Measurements from ENCODE around the gene PHF21B.
"Not testable (repeated sequence)": the region's sequence is repeated elsewhere in the genome, so short reads cannot be mapped to it uniquely, and the experiment has no call there.

Gene PHF21B

DNA sequence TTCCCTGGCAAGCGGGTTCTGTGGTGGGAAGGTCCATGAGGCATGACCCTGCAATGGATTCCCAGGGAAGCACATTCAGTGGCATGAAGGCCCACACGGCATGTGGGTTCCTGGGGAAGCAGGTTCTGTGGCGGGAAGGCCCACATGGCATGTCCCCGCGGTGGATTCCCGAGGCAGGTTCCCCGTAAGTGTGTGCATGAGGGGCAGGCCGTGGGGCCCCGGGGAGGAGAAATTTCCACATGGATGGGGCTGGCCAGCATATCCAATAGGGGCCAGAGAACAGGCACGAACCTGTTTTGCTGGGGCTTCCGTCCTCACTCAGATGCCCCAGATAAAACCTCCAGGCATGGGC is 83.7 kb downstream of the PHF21B start:
- H3K36me3 Mint-ChIP-seq (ENCODE audit: low read depth): peaks cover 26% of the 10 kb centered on the region
- H3K4me1 Mint-ChIP-seq: peaks cover 15% of the 10 kb centered on the region
- H3K9me3 Mint-ChIP-seq: no peaks in the 10 kb centered on the region
- TF ChIP-seq, protein P1, sequence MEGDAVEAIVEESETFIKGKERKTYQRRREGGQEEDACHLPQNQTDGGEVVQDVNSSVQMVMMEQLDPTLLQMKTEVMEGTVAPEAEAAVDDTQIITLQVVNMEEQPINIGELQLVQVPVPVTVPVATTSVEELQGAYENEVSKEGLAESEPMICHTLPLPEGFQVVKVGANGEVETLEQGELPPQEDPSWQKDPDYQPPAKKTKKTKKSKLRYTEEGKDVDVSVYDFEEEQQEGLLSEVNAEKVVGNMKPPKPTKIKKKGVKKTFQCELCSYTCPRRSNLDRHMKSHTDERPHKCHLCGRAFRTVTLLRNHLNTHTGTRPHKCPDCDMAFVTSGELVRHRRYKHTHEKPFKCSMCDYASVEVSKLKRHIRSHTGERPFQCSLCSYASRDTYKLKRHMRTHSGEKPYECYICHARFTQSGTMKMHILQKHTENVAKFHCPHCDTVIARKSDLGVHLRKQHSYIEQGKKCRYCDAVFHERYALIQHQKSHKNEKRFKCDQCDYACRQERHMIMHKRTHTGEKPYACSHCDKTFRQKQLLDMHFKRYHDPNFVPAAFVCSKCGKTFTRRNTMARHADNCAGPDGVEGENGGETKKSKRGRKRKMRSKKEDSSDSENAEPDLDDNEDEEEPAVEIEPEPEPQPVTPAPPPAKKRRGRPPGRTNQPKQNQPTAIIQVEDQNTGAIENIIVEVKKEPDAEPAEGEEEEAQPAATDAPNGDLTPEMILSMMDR (IDR thresholded peaks at IDR 0.05; ENCODE audit: unreplicated experiment in 3 of 3): no peak
- H3K27me3 Mint-ChIP-seq (ENCODE audit: low read depth): no peaks in the 10 kb centered on the region
- no peak overlapping the region for H3K27ac Mint-ChIP-seq
- H3K4me3 Mint-ChIP-seq: no peak overlapping the region

DNA sequence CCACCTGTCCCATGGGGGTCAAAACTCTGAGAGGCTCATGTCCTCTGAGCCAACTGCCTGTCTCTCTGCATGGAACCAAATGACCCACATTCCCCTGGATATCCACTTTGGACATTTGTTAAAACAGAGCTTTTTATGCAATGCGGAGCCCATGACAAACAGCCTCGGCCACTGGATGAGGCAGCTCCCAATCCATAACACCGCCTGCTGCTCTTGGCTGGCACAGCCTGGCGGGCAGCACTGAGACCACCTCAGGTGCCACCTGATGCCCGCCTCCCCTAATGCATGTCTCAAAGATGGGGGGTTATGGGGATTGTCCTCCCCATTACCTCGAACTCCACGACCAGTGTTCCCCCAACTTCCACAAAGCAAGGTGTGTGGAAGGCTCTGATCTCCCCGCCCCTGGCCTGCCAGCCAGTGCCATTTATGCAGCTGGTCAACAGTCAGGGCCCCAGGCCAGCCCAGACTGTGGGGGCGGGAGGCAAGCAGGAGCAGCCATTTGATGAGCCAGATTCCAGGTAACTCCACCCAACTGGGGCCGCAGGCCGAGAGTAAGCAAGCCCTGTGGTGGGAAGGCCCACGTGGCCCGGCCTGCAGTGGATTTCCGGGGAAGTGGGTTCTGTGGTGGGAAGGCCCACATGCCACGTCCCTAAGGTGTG is 84.2 kb downstream of the PHF21B start:
- Mint-ChIP-seq H3K9me3 (no peaks in the 10 kb centered on the region), H3K27me3 (ENCODE audit: low read depth) (no peaks in the 10 kb centered on the region)

DNA sequence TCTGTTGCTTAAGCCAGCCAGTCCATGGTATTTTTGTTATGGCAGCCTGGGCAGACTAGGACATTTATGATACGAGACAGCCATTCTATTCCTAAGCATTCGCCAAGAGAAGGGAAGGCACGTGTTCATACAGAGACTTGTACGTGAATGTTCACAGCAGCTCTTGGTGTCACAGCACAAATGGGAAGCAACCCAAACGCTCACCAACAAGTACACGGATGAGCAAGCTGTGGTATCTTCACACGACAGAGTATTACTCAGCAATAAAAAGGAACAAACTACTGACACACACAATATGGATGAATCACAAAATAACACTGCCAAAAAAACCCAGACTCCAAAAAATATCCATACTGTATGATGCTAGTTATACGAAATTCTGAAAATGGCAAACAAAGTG is 85.1 kb downstream of the PHF21B start:
- no peaks in the 10 kb centered on the region for H3K9me3 Mint-ChIP-seq
- H3K4me1 Mint-ChIP-seq: peaks cover 15% of the 10 kb centered on the region
- H3K27ac Mint-ChIP-seq: no peak overlapping the region
- TF ChIP-seq, protein P1 (IDR thresholded peaks at IDR 0.05; ENCODE audit: unreplicated experiment in 3 of 3): no peak
- H3K27me3 Mint-ChIP-seq (ENCODE audit: low read depth): no peaks in the 10 kb centered on the region
- H3K36me3 Mint-ChIP-seq (ENCODE audit: low read depth): peaks cover 26% of the 10 kb centered on the region
- no peak overlapping the region for H3K4me3 Mint-ChIP-seq

More for the DNA sequence above, 84.2 kb downstream of the PHF21B start:
- Mint-ChIP-seq H3K4me3 (no peak overlapping the region), H3K36me3 (ENCODE audit: low read depth) (peaks cover 26% of the 10 kb centered on the region), H3K4me1 (peaks cover 15% of the 10 kb centered on the region), H3K27ac (no peak overlapping the region)
- TF ChIP-seq, protein P1 (IDR thresholded peaks at IDR 0.05; ENCODE audit: unreplicated experiment in 3 of 3): no peak

DNA sequence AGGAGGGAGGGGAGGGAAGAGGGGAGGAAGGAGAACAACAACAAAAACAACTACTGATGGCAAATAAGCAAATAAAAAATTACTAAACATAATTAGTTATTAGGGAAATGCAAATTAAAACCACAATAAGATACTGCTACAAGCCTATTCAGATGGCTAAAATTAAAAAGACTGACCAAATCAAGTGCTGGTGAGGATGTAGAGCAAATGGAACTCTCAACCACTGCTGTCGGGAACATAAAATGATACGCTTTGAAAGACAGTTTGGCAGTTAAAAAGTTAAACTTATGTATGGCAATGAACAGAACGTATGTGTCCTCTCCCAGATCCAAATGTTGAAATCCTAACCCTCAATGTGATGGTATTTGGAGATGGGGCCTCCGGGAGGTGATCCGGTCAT is 85.7 kb downstream of the PHF21B start:
- TF ChIP-seq, protein P1 (IDR thresholded peaks at IDR 0.05; ENCODE audit: unreplicated experiment in 3 of 3): no peak
- Mint-ChIP-seq H3K27me3 (ENCODE audit: low read depth) (no peaks in the 10 kb centered on the region), H3K27ac (no peak overlapping the region), H3K4me1 (peaks cover 12% of the 10 kb centered on the region), H3K4me3 (no peak overlapping the region), H3K36me3 (ENCODE audit: low read depth) (peaks cover 26% of the 10 kb centered on the region), H3K9me3 (no peaks in the 10 kb centered on the region)

DNA sequence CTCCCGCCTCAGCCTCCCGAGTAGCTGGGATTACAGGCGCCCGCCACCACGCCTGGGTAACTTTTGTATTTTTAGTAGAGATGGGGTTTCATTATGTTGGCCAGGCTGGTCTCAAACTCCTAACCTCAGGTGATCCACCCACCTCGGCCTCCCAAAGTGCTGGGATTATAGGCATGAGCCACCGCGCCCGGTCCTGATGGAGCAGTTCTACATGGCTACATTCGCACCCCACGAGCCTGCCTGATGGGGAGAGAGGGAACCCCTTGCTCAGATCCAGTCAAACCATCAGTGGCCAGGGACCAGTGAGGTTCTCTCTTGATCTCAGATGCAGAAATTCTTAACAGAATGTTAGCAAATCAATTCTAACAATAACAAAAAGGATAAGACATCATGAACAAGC is 88.0 kb downstream of the PHF21B start:
- H3K4me1 Mint-ChIP-seq; H3K27me3 Mint-ChIP-seq (ENCODE audit: low read depth); H3K27ac Mint-ChIP-seq; H3K4me3 Mint-ChIP-seq; H3K9me3 Mint-ChIP-seq: not testable (repeated sequence)
- H3K36me3 Mint-ChIP-seq (ENCODE audit: low read depth): peaks cover 22% of the 10 kb centered on the region

DNA sequence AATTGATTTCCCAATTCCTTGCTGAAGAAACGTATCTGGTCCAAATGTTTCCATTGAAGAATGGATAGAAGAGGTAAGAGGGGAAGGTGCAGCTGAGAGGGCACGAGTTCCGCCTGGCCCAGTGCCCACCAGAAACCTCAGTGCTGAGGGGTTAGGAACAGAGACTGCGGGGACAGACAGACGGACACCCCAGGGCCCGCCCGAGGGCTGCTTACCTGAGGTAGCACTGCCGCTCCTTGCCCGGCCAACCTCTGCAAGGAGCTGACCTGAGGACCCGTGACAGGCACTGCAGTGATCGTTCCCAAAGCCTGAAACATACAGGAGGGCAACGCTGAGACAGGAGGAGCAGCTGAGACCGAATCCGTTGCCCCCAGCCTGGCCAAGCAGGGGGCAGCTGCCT is 89.6 kb downstream of the PHF21B start:
- no peaks in the 10 kb centered on the region for H3K9me3 Mint-ChIP-seq
- TF ChIP-seq, protein P1 (IDR thresholded peaks at IDR 0.05; ENCODE audit: unreplicated experiment in 3 of 3): no peak
- H3K27me3 Mint-ChIP-seq (ENCODE audit: low read depth): no peaks in the 10 kb centered on the region
- H3K36me3 Mint-ChIP-seq (ENCODE audit: low read depth): peaks cover 25% of the 10 kb centered on the region
- H3K27ac Mint-ChIP-seq: no peak overlapping the region
- no peak overlapping the region for H3K4me3 Mint-ChIP-seq
- no peaks in the 10 kb centered on the region for H3K4me1 Mint-ChIP-seq
